Heart left ventricle (tissue), 13 donors: ENCODE data around the gene PLN.

ENCODE experiments used
- POLR2A ChIP-seq, 2 donors: fragments of 450-650 bp; IDR thresholded peaks; one replicate each; pipeline ENCODE4 v1.6.1; 2017; ENCODE audit warnings: antibody characterized with exemption in 2 of 2, mild to moderate bottlenecking in 2 of 2, moderate library complexity in 2 of 2
- TF ChIP-seq, protein P1 (sequence below), 12 donors: fragments of 200-600 bp; sonication (generic) in 4 of 12; IDR thresholded peaks; one replicate each; pipeline versions ENCODE4 v1.5.0 to v1.8.0; 2018 to 2022; ENCODE audit warnings: antibody characterized with exemption in 12 of 12, mild to moderate bottlenecking in 5 of 12
- donor health status: ischemic (EF 13 %, LVEDD 7.1; RV severe dilation, severe dysfunction).
- donor health status: DM: no; HTN: yes; CAD: no.
- donor health status: DM: no; HTN: no; CAD: no.
- donor health status: ischemic (EF 25% LVEDD 6.9; RV normal size, moderate dysfunction).
- donor health status: ischemic (EF 25% LVEDD 5.7; RV mildly dilated, moderate dysfunction).
- donor health status: ischemic (EF 35%, LVEDD 5.7; RV mildly dilated, moderate dysfunction).
- donor health status: nonischemic (EF 11% LVEDD 7.7; RV severe dilation, severe dysfunction).
- donor health status: DM: yes; HTN: yes; CAD: no.
- donor health status: PGD.
- donor health status: ischemic (EF 29% LVEDD 5.4; RV normal size, mild dysfunction).
- donor health status: nonischemic (EF 23%, LVEDD 6.1; RV moderate dilation, normal function).

- TF ChIP-seq POLR2A (IDR thresholded peaks at IDR 0.05) = no peak
- TF ChIP-seq, protein P1, sequence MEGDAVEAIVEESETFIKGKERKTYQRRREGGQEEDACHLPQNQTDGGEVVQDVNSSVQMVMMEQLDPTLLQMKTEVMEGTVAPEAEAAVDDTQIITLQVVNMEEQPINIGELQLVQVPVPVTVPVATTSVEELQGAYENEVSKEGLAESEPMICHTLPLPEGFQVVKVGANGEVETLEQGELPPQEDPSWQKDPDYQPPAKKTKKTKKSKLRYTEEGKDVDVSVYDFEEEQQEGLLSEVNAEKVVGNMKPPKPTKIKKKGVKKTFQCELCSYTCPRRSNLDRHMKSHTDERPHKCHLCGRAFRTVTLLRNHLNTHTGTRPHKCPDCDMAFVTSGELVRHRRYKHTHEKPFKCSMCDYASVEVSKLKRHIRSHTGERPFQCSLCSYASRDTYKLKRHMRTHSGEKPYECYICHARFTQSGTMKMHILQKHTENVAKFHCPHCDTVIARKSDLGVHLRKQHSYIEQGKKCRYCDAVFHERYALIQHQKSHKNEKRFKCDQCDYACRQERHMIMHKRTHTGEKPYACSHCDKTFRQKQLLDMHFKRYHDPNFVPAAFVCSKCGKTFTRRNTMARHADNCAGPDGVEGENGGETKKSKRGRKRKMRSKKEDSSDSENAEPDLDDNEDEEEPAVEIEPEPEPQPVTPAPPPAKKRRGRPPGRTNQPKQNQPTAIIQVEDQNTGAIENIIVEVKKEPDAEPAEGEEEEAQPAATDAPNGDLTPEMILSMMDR (IDR thresholded peaks at IDR 0.05) = no peak
Observed at GRCh38 chr6:118528129-118528528, 20.0 kb upstream of the PLN start.
